Stimulated activated naive CD4-positive, alpha-beta T cell (primary cell): Measurements from ENCODE around the gene STPG3.

Source experiments
- DNase-seq, 6 experiments: peaks; one replicate each; lab custom pipeline; 2025; lab: John Stamatoyannopoulos, UW

The STPG3 gene

DNA sequence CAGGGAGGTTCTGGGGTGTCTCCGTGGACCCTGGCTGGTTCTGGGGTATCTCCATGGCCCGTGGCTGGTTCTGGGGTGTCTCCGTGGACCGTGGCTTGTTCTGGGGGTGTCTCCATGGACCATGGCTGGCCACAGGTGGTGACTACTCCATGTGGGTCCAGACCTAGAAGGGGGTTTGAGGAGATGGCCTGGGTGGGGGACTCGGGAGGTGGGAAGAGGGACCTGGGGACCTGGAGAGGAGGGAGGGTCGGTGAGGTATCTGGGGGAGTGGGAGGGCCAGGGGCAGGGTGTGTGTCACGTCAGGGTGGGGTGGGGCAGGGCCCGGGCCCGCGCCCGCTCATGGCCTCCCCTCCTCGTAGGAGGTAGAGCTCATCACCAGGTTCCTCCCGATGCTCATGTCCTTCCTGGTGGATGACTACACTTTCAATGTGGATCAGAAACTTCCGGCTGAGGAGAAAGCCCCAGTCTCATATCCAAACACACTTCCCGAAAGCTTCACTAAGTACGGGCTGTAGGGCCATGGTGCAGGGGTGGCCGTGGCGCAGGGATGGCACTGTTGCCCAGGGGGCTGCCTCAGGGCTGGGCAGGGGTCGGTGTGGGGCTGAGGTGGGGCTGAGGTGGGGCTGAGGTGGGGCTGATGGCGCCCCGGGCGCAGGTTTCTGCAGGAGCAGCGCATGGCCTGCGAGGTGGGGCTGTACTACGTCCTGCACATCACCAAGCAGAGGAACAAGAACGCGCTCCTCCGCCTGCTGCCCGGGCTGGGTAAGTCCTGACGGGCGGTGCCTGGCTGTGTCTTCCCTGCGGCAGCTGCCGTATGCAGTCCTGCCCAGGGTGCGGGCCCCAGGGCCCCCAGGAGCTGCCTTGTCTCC is 15.7 kb downstream of the STPG3 start:
- DNase-seq, result no peak

GRCh38 chr9:137267933-137268355 is 16.9 kb downstream of the STPG3 start:
- no peak for DNase-seq

GRCh38 chr9:137268538-137269201 is 17.6 kb downstream of the STPG3 start:
- no peak for DNase-seq

DNA sequence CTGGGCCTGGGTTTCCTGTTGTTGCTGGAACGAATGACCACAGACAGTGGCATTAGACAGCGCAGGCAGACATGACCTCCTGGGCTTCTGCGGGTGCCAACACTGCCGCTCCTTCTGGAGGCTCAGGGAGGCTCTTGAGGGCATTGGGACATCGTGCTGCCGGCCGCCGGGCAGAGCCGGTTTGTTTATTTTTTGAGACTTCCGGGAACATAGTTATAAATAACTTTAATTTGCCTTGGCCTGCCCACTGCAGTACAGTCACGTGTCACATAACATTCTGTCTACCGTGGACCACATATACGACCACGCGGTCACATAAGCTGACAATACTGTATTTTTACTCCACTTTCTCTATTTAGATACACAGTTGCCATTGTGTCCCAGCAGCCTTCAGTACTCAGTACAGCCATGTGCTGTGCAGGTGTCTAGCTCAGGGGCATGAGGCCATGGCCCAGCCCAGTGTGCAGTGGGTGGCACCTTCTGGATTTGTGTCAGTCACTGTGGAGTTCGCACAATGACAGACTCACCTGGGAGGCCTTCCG is 18.2 kb downstream of the STPG3 start:
- no peak for DNase-seq

- DNase-seq, result peak in 4 of 6 experiments; percentile 18 to 55 (median 40)
Observed at GRCh38 chr9:137270929-137271695, 20.0 kb downstream of the STPG3 start.

DNA sequence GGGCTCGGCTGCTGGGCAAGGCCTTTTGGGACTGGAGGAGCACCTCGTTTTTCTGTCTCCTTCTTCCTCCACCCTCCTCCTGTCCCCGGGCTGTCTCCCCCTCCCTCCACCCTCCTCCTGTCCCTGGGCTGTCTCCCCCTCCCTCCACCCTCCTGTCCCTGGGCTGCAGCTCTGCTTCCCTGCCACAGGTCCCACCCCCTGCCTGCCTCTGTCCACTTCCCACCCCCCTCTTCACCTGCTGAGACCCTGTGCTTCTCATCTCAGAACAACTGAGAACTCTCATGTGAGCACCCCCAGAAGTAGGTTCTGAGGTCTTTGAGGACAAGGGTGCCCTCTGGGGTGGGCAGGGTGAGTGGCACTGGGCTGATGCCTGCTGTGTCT is 20.6 kb downstream of the STPG3 start:
- no peak for DNase-seq

- DNase-seq, result no peak
Observed at GRCh38 chr9:137272241-137273094, 21.4 kb downstream of the STPG3 start.

DNA sequence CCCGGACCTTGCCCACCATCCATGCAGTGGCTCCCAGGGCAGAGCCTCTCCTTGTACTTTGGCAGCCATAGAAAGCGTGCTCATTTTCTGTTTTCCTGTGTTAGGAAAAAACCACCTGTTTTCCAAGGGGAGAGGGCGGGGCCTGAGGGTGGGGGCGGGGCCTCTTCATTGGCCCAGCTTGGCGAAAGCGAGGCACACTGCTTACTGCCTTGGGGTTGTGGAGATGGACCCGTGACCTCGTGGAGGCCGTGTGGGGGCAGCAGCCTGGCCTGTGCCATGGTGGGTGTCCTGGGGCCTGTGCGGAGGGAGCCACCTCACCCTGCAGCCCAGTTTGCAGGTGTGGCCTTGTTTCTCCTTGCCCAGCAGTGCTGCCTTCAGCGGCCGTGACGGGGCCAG is 22.0 kb downstream of the STPG3 start:
- no peak for DNase-seq

DNA sequence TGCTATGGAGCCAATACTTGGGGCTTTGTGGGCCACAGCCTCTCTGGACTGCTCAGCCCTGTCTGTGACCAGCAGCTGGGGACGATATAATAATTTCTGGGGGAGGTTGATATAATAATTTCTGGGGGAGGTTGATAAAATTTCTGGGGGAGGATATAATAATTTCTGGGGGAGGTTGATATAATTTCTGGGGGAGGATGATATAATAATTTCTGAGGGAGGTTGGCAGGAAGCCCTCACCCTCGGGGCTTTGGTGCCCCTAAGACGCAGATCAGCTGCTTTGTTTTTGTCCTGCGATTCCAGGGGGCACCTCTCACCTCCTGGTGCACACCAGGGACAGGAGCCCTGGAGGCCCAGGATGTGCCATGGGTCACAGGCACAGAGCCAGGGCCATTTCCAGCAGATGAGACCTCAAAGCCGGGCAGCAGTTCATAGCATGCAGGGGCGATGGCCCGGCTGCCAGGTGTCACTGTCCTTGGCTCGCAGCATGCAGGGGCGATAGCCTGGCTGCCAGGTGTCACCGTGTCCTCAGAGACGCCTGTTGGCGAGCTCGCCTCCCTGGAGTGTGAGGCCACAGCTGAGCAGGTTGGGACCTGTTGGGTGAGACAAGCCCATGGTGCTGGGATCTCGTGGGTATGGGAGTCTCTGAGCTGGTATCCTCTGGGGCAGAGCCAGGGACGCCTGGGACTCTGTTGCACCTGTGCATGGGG is 22.7 kb downstream of the STPG3 start:
- DNase-seq, result no peak

- DNase-seq, result no peak
Observed at GRCh38 chr9:137275203-137275587, 24.1 kb downstream of the STPG3 start.

DNA sequence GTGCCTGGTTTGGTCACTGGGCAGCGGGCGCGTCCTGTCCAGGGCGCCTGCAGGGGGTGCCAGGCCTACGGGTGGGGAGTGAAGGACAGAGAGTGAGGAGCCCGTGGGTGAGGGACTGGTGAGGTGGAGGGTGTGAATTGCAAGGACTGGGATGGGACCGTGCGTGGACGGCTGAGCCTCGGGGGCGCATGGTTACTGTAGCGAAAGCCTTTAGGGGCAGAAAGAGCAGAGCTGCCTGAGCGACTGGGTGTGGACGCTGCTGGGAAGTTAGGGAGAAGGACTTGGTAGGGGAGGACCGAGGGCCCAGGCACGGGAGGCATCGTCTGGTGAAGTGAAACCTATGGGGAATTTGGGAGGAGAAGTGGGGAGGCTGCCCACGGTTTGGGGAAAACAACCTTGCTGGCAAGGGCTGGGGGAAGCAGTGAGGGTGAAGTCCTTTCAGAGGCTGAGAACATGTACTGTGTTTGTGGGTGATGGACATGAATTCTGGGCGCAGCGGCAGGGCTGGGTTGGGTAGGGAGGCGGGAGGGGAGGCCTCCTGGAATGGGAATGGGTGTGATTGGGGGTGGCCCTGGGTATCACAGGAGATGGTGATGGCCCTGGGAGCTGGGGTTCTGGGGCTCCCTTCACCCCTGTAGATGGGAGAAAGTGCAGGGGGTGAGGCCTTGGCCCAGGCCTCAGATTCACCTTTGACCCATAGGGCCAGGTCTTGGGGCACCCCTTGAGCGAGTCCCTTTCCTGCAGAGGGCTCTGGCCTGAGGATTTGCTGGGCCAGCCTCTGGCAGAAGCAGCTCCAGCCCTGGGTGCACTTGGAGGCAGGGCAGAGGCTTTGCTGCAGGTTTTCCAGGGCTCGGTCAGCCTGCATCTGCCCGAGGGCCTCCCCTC is 24.7 kb downstream of the STPG3 start:
- no peak for DNase-seq

DNA sequence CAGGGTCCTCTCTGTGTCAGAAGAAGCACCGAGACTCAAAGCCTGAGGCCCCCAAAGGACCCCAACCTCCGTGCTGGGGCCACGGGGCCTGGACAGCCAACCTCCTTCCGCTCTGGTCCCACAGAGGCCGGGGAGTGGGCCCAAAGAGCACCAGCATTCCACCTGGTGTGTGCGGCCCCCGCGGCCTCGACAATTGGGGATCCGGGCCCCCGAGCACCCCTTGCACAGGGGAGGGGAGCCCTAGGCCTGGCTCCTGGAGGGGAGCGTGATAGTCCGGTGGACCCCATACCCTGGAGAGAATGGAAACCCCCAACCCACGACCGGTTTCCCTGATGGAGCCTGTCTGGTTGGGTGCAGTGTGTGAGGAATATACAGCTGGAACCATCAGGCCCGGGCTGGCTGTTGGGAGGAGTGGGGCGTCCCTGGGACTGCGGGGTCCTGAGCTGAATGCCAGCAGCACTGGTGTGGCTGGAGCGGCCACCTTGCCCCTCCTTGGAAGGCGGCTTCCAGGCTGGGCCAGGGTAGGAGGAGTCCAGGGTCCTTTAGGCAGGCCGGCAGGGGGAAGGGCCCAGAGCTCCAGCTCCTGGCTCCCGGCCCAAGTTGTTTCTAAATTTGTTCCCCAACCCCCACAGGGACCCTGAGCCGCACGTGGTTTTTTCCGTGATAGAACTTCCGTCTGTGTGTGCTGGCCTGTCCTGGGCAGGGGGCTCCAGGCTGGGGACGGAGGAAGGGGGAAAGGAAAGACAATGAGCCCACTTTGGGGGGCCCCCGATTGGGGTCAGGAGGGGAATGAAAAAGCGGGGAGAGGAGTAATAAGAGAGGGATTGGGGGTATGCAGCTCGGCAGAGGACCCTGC is 25.6 kb downstream of the STPG3 start:
- no peak for DNase-seq

- no peak for DNase-seq
Observed at GRCh38 chr9:137277329-137278041, 26.4 kb downstream of the STPG3 start, which contains the start of gene TOR4A. Gene TOR4A, plus strand, starts transcription at chr9:137277726. Its CDS starts 964 bp downstream, at chr9:137278690.

GRCh38 chr9:137278061-137278701 is 27.1 kb downstream of the STPG3 start:
- peak in 1 of 6 experiments; percentile 8 for DNase-seq

- no peak for DNase-seq
Observed at GRCh38 chr9:137278721-137279711, 27.9 kb downstream of the STPG3 start.
